ENCODE data around the gene TNRC6C. TPM values are rescaled to one million over a fixed set of nuclear protein-coding genes. Genes with fewer than 3 reads are reported as not detected.

The TNRC6C gene
- total RNA-seq, 1 experiment from 2014 or later: 7.5 TPM

GRCh38 chr17:77995146-77995852 is 36.8 kb downstream of the TNRC6C start:
- in situ Hi-C loops (cut with HindIII; ENCODE audit: low pct_unique_long_range_greater_than_20kb, low sequenced_read_pairs): no loop called here
- DNase-seq (ENCODE audit: low read depth, low spot score): no peak

- in situ Hi-C loops (cut with HindIII; ENCODE audit: low pct_unique_long_range_greater_than_20kb, low sequenced_read_pairs): no loop called here
- DNase-seq (ENCODE audit: low read depth, low spot score): no peak
Observed at GRCh38 chr17:77996256-77996655, 37.8 kb downstream of the TNRC6C start.

GRCh38 chr17:77999413-78000173 is 41.1 kb downstream of the TNRC6C start:
- no peak for DNase-seq (ENCODE audit: low read depth, low spot score)
- in situ Hi-C loops (cut with HindIII; ENCODE audit: low pct_unique_long_range_greater_than_20kb, low sequenced_read_pairs): loop anchor here (25.0 kb wide), 2 partner anchors 112 to 237 kb away; no protein-coding TSS in a partner anchor

- in situ Hi-C loops (cut with HindIII; ENCODE audit: low pct_unique_long_range_greater_than_20kb, low sequenced_read_pairs): loop anchor here (25.0 kb wide), 2 partner anchors 113 to 238 kb away; no protein-coding TSS in a partner anchor
Observed at GRCh38 chr17:78000341-78000740, 41.8 kb downstream of the TNRC6C start.

GRCh38 chr17:78001182-78001581 is 42.7 kb downstream of the TNRC6C start:
- in situ Hi-C loops (cut with HindIII; ENCODE audit: low pct_unique_long_range_greater_than_20kb, low sequenced_read_pairs): loop anchor here (25.0 kb wide), 2 partner anchors 114 to 239 kb away; no protein-coding TSS in a partner anchor
- DNase-seq (ENCODE audit: low read depth, low spot score): no peak

More at GRCh38 chr17:78000341-78000740, 41.8 kb downstream of the TNRC6C start:
- DNase-seq (ENCODE audit: low read depth, low spot score): no peak

DNA sequence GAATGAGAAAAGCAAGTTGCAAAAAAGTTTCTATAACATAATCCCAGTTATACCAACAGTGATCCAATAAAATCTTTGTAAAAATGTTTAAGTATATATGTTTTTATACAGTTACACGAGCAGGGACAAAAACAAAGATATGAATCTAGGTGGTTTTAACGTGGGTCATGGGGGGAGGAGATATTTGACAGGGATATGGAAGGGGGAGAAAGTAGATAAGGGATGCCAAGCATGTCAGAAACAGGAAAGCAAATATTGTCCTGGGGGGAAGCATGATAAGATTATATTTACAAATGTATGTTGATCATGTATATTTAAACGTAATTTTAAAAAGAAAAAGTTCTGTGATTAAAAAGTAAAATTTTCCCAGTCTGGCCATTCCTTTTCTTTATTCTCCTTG is 43.1 kb downstream of the TNRC6C start:
- DNase-seq (ENCODE audit: low read depth, low spot score): no peak
- in situ Hi-C loops (cut with HindIII; ENCODE audit: low pct_unique_long_range_greater_than_20kb, low sequenced_read_pairs): loop anchor here (25.0 kb wide), 2 partner anchors 114 to 239 kb away; no protein-coding TSS in a partner anchor

- in situ Hi-C loops (cut with HindIII; ENCODE audit: low pct_unique_long_range_greater_than_20kb, low sequenced_read_pairs): loop anchor here (25.0 kb wide), 2 partner anchors 115 to 240 kb away; no protein-coding TSS in a partner anchor
- no peak for DNase-seq (ENCODE audit: low read depth, low spot score)
Observed at GRCh38 chr17:78002166-78002565, 43.7 kb downstream of the TNRC6C start.

GRCh38 chr17:78005452-78006171 is 47.1 kb downstream of the TNRC6C start:
- no peak for DNase-seq (ENCODE audit: low read depth, low spot score)
- in situ Hi-C loops (cut with HindIII; ENCODE audit: low pct_unique_long_range_greater_than_20kb, low sequenced_read_pairs): loop anchor here (25.0 kb wide), 2 partner anchors 118 to 243 kb away; no protein-coding TSS in a partner anchor

DNA sequence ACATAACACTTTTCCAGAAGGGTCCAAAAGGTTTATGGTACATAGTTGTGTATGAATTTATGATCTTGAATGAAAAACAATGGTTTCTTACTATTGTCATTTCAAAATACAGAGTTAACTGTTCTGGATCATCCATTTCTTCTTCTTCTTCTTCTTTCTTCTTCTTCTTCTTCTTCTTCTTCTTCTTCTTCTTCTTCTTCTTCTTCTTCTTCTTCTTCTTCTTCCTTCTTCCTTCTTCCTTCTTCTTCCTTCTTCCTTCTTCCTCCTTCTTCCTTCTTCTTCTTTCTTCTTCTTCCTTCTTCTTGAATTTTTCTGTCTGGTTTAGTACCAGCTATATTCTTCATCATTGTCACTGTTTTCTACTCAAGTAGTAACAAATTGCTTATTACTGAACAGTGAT is 47.8 kb downstream of the TNRC6C start:
- in situ Hi-C loops (cut with HindIII; ENCODE audit: low pct_unique_long_range_greater_than_20kb, low sequenced_read_pairs): loop anchor here (25.0 kb wide), 2 partner anchors 119 to 244 kb away; no protein-coding TSS in a partner anchor
- no peak for DNase-seq (ENCODE audit: low read depth, low spot score)

DNA sequence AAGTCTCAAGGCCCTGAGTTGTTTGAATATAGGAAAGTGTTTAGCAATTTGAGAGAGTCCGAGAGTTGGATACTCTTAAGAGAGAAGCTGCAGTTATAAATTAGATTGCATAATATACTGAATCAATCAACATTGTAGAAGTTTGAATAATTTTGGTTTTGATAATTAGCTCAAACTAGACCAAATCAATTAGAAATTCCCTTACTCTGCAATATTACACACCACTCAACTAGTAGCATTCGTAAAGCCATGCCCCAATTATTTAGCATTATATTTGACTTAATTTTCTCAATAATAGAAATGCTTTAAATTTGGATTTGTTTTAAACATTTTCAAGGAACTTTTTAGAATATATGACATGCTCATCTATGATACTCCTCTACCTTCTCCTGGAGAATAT is 49.1 kb downstream of the TNRC6C start:
- in situ Hi-C loops (cut with HindIII; ENCODE audit: low pct_unique_long_range_greater_than_20kb, low sequenced_read_pairs): loop anchor here (25.0 kb wide), 2 partner anchors 120 to 245 kb away; no protein-coding TSS in a partner anchor
- DNase-seq (ENCODE audit: low read depth, low spot score): no peak

DNA sequence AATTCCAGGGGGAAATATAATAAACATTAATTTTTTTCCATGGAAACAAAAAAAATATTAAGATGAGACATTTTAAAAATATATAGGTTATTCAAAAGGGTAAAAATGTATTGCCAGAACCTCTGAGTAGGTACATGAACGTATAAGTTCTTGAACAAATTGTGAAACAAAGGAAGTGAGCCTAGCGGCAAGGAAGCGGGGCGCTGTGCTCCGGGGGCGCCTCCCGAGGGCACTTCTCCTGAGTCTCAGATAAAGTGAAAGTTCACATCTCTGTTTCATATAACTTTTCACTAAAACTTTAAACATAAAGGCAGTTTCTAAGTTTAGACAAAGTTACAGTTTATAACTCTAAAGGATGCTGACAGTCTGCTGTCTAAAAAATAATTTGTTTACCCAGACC is 52.3 kb downstream of the TNRC6C start:
- no peak for DNase-seq (ENCODE audit: low read depth, low spot score)
- in situ Hi-C loops (cut with HindIII; ENCODE audit: low pct_unique_long_range_greater_than_20kb, low sequenced_read_pairs): loop anchor here (25.0 kb wide), 2 partner anchors 123 to 248 kb away; no protein-coding TSS in a partner anchor

GRCh38 chr17:78012428-78012827 is 53.9 kb downstream of the TNRC6C start:
- in situ Hi-C loops (cut with HindIII; ENCODE audit: low pct_unique_long_range_greater_than_20kb, low sequenced_read_pairs): loop anchor here (25.0 kb wide), 2 partner anchors 125 to 250 kb away; no protein-coding TSS in a partner anchor
- no peak for DNase-seq (ENCODE audit: low read depth, low spot score)

- peak; percentile 91 for DNase-seq (ENCODE audit: low read depth, low spot score)
- in situ Hi-C loops (cut with HindIII; ENCODE audit: low pct_unique_long_range_greater_than_20kb, low sequenced_read_pairs): loop anchor here (25.0 kb wide), 2 partner anchors 127 to 252 kb away; no protein-coding TSS in a partner anchor
Observed at GRCh38 chr17:78013683-78014467, 55.4 kb downstream of the TNRC6C start.

GRCh38 chr17:78014646-78015045 is 56.1 kb downstream of the TNRC6C start:
- in situ Hi-C loops (cut with HindIII; ENCODE audit: low pct_unique_long_range_greater_than_20kb, low sequenced_read_pairs): loop anchor here (25.0 kb wide), 2 partner anchors 127 to 252 kb away; no protein-coding TSS in a partner anchor
- DNase-seq (ENCODE audit: low read depth, low spot score): no peak

GRCh38 chr17:78016852-78017251 is 58.3 kb downstream of the TNRC6C start:
- DNase-seq (ENCODE audit: low read depth, low spot score): no peak
- in situ Hi-C loops (cut with HindIII; ENCODE audit: low pct_unique_long_range_greater_than_20kb, low sequenced_read_pairs): loop anchor here (25.0 kb wide), 2 partner anchors 130 to 255 kb away; no protein-coding TSS in a partner anchor

GRCh38 chr17:78019367-78019975 is 61.0 kb downstream of the TNRC6C start:
- peak; percentile 78 for DNase-seq (ENCODE audit: low read depth, low spot score)
- in situ Hi-C loops (cut with HindIII; ENCODE audit: low pct_unique_long_range_greater_than_20kb, low sequenced_read_pairs): loop anchor here (25.0 kb wide), 2 partner anchors 132 to 257 kb away; no protein-coding TSS in a partner anchor
